Measurements from ENCODE around the gene MAPKAP1. TPM values are rescaled to one million over a fixed set of nuclear protein-coding genes. Genes with fewer than 3 reads are reported as not detected.

MAPKAP1 gene
- total RNA-seq, 2 donors from 2014 or later = 75.3 to 91.6 TPM

- WGBS, 2 experiments (ENCODE audit: insufficient coverage in 1 of 2, insufficient read length in 1 of 2) = 100% methylated on average over 1 of the region's 1 CpG; no CpG with 5 or more reads in 1 of the 2 experiments
- Histone ChIP-seq H3K27me3 (ENCODE audit: control insufficient read depth, insufficient read depth, low read length, poor library complexity, severe bottlenecking) (no peaks in the 10 kb centered on the region), H3K27ac (ENCODE audit: low read depth, low read length) (no peak overlapping the region), H3K4me1 (ENCODE audit: control insufficient read depth, insufficient read depth, low read length) (peaks cover 14% of the 10 kb centered on the region), H3K9ac (ENCODE audit: extremely low read depth, low read length, poor library complexity, severe bottlenecking) (no peak overlapping the region), H3K4me3 (ENCODE audit: low read length) (no peak overlapping the region), H3K36me3 (ENCODE audit: control insufficient read depth, insufficient read depth, low read length) (no peaks in the 10 kb centered on the region), H3K9me3 (ENCODE audit: control insufficient read depth, low read length) (no peaks in the 10 kb centered on the region)
- H3K27ac Mint-ChIP-seq = no peak overlapping the region
- peaks cover 51% of the 10 kb centered on the region for H3K4me1 Mint-ChIP-seq
- TF ChIP-seq CTCF (conservative IDR thresholded peaks at IDR 0.05) = no peak
- H3K36me3 Mint-ChIP-seq (ENCODE audit: low read depth) = no peaks in the 10 kb centered on the region
- no peaks in the 10 kb centered on the region for H3K9me3 Mint-ChIP-seq
- H3K4me3 Mint-ChIP-seq = no peak overlapping the region
- no peak for DNase-seq
- H3K27me3 Mint-ChIP-seq (ENCODE audit: insufficient read depth) = no peaks in the 10 kb centered on the region
Observed at GRCh38 chr9:125510980-125511379, 196.0 kb downstream of the MAPKAP1 start.

GRCh38 chr9:125509476-125509875 lies 197.5 kb downstream of the MAPKAP1 start:
- Histone ChIP-seq H3K4me3 (ENCODE audit: low read length) (no peak overlapping the region), H3K4me1 (ENCODE audit: control insufficient read depth, insufficient read depth, low read length) (peaks cover 14% of the 10 kb centered on the region), H3K27ac (ENCODE audit: low read depth, low read length) (no peak overlapping the region), H3K9me3 (ENCODE audit: control insufficient read depth, low read length) (no peaks in the 10 kb centered on the region), H3K9ac (ENCODE audit: extremely low read depth, low read length, poor library complexity, severe bottlenecking) (no peak overlapping the region), H3K27me3 (ENCODE audit: control insufficient read depth, insufficient read depth, low read length, poor library complexity, severe bottlenecking) (no peaks in the 10 kb centered on the region), H3K36me3 (ENCODE audit: control insufficient read depth, insufficient read depth, low read length) (peaks cover 8% of the 10 kb centered on the region)
- no peak overlapping the region for H3K27ac Mint-ChIP-seq
- 86 to 93% methylated on average over 5 of the region's 5 CpGs for WGBS, 2 experiments (ENCODE audit: insufficient coverage in 1 of 2, insufficient read length in 1 of 2)
- no peak for DNase-seq
- H3K36me3 Mint-ChIP-seq (ENCODE audit: low read depth) = peaks cover 9% of the 10 kb centered on the region
- peaks cover 39% of the 10 kb centered on the region for H3K4me1 Mint-ChIP-seq
- H3K9me3 Mint-ChIP-seq = no peaks in the 10 kb centered on the region
- no peaks in the 10 kb centered on the region for H3K27me3 Mint-ChIP-seq (ENCODE audit: insufficient read depth)
- no peak for TF ChIP-seq CTCF (conservative IDR thresholded peaks at IDR 0.05)
- no peak overlapping the region for H3K4me3 Mint-ChIP-seq

- H3K27me3 Mint-ChIP-seq (ENCODE audit: insufficient read depth) = no peaks in the 10 kb centered on the region
- no peak overlapping the region for H3K27ac Mint-ChIP-seq
- Histone ChIP-seq H3K9me3 (ENCODE audit: control insufficient read depth, low read length) (no peaks in the 10 kb centered on the region), H3K36me3 (ENCODE audit: control insufficient read depth, insufficient read depth, low read length) (peaks cover 8% of the 10 kb centered on the region), H3K27ac (ENCODE audit: low read depth, low read length) (no peak overlapping the region), H3K4me3 (ENCODE audit: low read length) (no peak overlapping the region), H3K9ac (ENCODE audit: extremely low read depth, low read length, poor library complexity, severe bottlenecking) (no peak overlapping the region), H3K27me3 (ENCODE audit: control insufficient read depth, insufficient read depth, low read length, poor library complexity, severe bottlenecking) (no peaks in the 10 kb centered on the region), H3K4me1 (ENCODE audit: control insufficient read depth, insufficient read depth, low read length) (peaks cover 3% of the 10 kb centered on the region)
- no peak for TF ChIP-seq CTCF (conservative IDR thresholded peaks at IDR 0.05)
- WGBS, 2 experiments (ENCODE audit: insufficient coverage in 1 of 2, insufficient read length in 1 of 2) = 93 to 97% methylated on average over 2 of the region's 2 CpGs
- peaks cover 28% of the 10 kb centered on the region for H3K4me1 Mint-ChIP-seq
- no peak for DNase-seq
- no peaks in the 10 kb centered on the region for H3K9me3 Mint-ChIP-seq
- no peak overlapping the region for H3K4me3 Mint-ChIP-seq
- peaks cover 9% of the 10 kb centered on the region for H3K36me3 Mint-ChIP-seq (ENCODE audit: low read depth)
Observed at GRCh38 chr9:125508249-125508648, 198.8 kb downstream of the MAPKAP1 start.
